ENCODE results near the gene MRPL10. TPM values are rescaled to one million over a fixed set of nuclear protein-coding genes. Genes with fewer than 3 reads are reported as not detected.
A peak's percentile ranks its signal among the peaks of the same experiment; 100 is the strongest.

Gene MRPL10
- total and polyA plus RNA-seq, 2 donors from 2014 or later, result 38.3 to 52.2 TPM

GRCh38 chr17:47810901-47811635 lies 20.3 kb downstream of the MRPL10 start:
- DNase-seq (peak in 1 of 5 donors; percentile 4), FAIRE-seq (no peak)
- Histone ChIP-seq H3K4me1 (ENCODE audit: control insufficient read depth in 2 of 3, insufficient read depth in 2 of 3, low read depth in 1 of 3, low read length in 3 of 3) (no peaks in the 10 kb centered on the region), H3K27me3 (ENCODE audit: control insufficient read depth, insufficient read depth, low read length) (no peaks in the 10 kb centered on the region), H3K4me3 (ENCODE audit: low read length in 3 of 3) (no peak overlapping the region), H3K27ac (ENCODE audit: low read depth in 2 of 2, low read length in 2 of 2) (no peak overlapping the region), H3K36me3 (ENCODE audit: control insufficient read depth in 2 of 3, insufficient read depth in 3 of 3, low read length in 3 of 3) (peaks cover 0 to 14% (median 4%) of the 10 kb centered on the region in 3 donors), H3K9ac (ENCODE audit: low read length in 3 of 3) (no peak overlapping the region), H3K9me3 (ENCODE audit: control insufficient read depth in 2 of 3, insufficient read depth in 1 of 3, low read length in 3 of 3) (no peaks in the 10 kb centered on the region)
- intact Hi-C loops (cut with DNase I), result no loop called here
- no peak for TF ChIP-seq CTCF (IDR thresholded peaks at IDR 0.05; ENCODE audit: borderline replicate concordance, extremely low read depth, insufficient read depth)

- TF ChIP-seq CTCF (IDR thresholded peaks at IDR 0.05; ENCODE audit: borderline replicate concordance, extremely low read depth, insufficient read depth), result no peak
- FAIRE-seq, result no peak
- DNase-seq, result peak in 1 of 5 donors; percentile 3
Observed at GRCh38 chr17:47810200-47810821, 21.0 kb downstream of the MRPL10 start.

GRCh38 chr17:47808830-47809480 lies 22.4 kb downstream of the MRPL10 start:
- intact Hi-C loops (cut with DNase I), result no loop called here
- Histone ChIP-seq H3K4me1 (ENCODE audit: control insufficient read depth in 2 of 3, insufficient read depth in 2 of 3, low read depth in 1 of 3, low read length in 3 of 3) (no peaks in the 10 kb centered on the region), H3K9me3 (ENCODE audit: control insufficient read depth in 2 of 3, insufficient read depth in 1 of 3, low read length in 3 of 3) (no peaks in the 10 kb centered on the region), H3K36me3 (ENCODE audit: control insufficient read depth in 2 of 3, insufficient read depth in 3 of 3, low read length in 3 of 3) (peaks cover 0 to 9% (median 4%) of the 10 kb centered on the region in 3 donors), H3K4me3 (ENCODE audit: low read length in 3 of 3) (no peak overlapping the region), H3K27me3 (ENCODE audit: control insufficient read depth, insufficient read depth, low read length) (no peaks in the 10 kb centered on the region), H3K9ac (ENCODE audit: low read length in 3 of 3) (no peak overlapping the region), H3K27ac (ENCODE audit: low read depth in 2 of 2, low read length in 2 of 2) (no peak overlapping the region)
- FAIRE-seq (no peak), DNase-seq (no peak)
- no peak for TF ChIP-seq CTCF (IDR thresholded peaks at IDR 0.05; ENCODE audit: borderline replicate concordance, extremely low read depth, insufficient read depth)

More at GRCh38 chr17:47810200-47810821, 21.0 kb downstream of the MRPL10 start:
- intact Hi-C loops (cut with DNase I), result no loop called here
- H3K9me3 ChIP-seq (ENCODE audit: control insufficient read depth in 2 of 3, insufficient read depth in 1 of 3, low read length in 3 of 3), result no peaks in the 10 kb centered on the region
- H3K4me3 ChIP-seq (ENCODE audit: low read length in 3 of 3), result no peak overlapping the region
- H3K27ac ChIP-seq (ENCODE audit: low read depth in 2 of 2, low read length in 2 of 2), result no peak overlapping the region
- H3K4me1 ChIP-seq (ENCODE audit: control insufficient read depth in 2 of 3, insufficient read depth in 2 of 3, low read depth in 1 of 3, low read length in 3 of 3), result no peaks in the 10 kb centered on the region
- peaks cover 0 to 9% (median 4%) of the 10 kb centered on the region in 3 donors for H3K36me3 ChIP-seq (ENCODE audit: control insufficient read depth in 2 of 3, insufficient read depth in 3 of 3, low read length in 3 of 3)
- no peak overlapping the region for H3K9ac ChIP-seq (ENCODE audit: low read length in 3 of 3)
- H3K27me3 ChIP-seq (ENCODE audit: control insufficient read depth, insufficient read depth, low read length), result no peaks in the 10 kb centered on the region
